Sigmoid colon (tissue), 4 donors: ENCODE data around the gene ACCS.

Experiments
- POLR2A ChIP-seq, 2 donors: fragments of 450-650 bp; IDR thresholded peaks; one replicate each; pipeline ENCODE4 v1.6.1; 2016; ENCODE audit warnings: antibody characterized with exemption in 2 of 2, mild to moderate bottlenecking in 2 of 2, moderate library complexity in 2 of 2
- POLR2AphosphoS5 ChIP-seq, 4 donors: sonication (generic); formaldehyde crosslinking; IDR thresholded peaks; one replicate each; pipeline ENCODE4 v1.6.1; 2017; ENCODE audit warnings: antibody characterized with exemption in 4 of 4

- TF ChIP-seq POLR2AphosphoS5 (IDR thresholded peaks at IDR 0.05) (no peak), POLR2A (IDR thresholded peaks at IDR 0.05) (no peak)
These were observed 44.2 kb downstream of the ACCS start for GRCh38 chr11:44110231-44110679.
